ENCODE measurements around the gene HOXD11. TPM values are rescaled to one million over a fixed set of nuclear protein-coding genes. Genes with fewer than 3 reads are reported as not detected.
A peak's percentile ranks its signal among the peaks of the same experiment; 100 is the strongest.

HOXD11 gene
- total RNA-seq, 1 donor from 2014 or later, result not detected

DNA sequence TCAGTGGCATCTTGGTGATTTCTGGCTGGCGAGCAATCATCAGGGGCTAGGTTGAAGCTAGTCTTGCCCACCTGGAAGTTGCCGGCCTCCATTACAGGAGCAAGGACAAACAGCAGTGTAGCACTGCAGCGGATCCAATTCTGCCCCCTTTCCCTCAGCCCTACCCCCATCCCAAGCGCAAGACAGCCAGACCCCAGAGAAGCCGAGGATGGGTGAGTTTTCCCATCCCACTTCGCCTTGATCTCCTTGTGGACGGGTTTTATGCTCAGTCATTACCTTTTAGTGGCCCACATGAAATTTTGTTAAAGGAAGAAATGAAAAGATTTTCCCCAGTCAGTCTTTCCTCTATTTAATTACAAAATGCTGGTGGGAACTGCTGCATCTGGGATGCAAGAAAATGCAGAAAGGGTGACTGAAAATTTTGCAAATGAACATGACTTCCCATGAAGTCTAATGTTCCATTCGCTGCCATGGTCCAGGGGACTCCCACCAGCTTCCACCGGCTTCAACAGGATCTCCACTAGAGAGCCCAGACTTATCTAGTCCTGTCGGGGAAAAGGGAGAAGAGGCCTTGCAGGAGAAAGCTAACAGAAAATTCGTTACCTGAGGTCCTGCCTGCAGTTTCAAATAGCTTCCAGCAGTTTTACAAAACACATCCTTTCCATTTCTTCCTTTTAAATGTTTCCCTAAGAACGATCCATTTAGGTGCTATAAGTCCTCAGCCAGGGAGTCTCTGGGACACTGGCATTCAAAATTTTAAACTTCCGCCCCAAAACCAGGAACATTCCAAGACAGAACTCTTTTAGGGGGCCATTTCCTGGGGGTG, 13.5 kb downstream of the HOXD11 start:
- peak in 1 of 2 donors; percentile 64 for DNase-seq (ENCODE audit: low read depth in 2 of 2)

DNA sequence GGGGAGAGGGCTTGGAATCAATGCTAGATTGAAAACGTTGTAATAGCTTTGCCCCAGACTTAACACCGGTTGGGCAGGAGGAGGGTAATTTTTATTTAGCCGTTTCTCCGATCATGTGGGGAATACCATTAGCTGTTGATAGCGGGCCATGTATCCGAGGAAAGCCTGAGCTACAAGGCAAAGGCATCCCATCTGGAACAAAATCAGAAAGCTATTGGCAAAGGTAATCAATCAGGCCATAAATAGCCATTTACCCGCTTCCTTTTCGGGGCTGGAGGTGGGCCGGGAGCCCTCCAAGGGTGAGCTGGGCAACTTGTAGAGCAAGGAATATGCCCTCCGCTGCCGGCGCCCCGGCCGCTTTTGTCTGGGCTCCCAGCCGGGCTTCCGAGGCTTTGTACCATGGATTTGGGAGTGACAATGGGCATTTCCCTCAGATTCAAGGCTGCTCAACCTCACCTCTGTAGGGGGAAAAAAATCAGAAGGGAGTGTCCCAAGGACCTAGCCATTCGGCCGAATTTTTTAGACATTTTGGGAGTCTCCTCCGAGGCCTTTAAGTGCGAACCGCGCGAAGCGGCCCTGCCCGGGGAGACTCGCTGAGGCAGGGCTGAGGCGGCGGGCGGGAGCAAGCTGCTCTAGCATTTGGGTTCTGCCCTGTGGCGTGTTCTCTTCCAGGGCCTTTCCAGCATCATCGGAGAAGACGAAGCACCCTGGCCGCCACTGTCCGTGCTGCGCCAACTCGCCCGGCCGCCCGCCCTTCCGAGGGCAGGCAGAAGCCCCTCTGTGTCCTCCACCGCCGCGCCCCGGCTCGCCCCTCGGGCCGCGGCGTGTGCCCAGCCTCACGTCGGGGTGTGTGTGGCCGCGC, 14.3 kb downstream of the HOXD11 start:
- DNase-seq (ENCODE audit: low read depth in 2 of 2), result peak in 1 of 2 donors; percentile 48

DNA sequence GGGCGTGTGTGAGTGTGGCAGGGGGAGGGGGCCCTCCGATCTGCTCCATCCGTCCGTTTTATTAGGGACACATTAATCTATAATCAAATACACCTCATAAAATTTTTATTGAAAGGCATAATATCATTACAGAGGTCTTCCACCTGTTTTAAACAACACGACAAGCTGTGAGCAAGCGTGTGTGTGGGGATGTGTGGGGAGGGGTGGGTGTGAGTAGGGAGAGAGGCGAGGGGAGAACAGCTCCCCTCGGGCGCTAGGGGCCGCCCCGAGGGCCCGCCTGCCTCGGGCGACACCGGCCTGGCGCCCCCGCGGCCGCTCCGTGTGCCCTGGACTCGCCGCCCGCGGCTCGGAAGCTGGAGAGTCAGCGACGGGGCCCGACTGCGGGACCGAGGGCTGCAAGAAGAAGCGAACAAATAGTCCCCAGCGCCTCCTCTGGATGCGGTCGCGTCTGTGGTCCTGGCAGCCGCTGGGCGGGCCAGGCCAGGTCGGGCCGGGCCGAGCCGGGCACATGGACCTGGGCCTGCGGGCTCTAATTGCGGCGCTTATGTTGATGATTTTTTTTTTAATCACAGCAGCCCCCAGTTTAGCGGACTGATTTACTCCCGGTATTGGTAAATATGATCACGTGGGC, 15.1 kb downstream of the HOXD11 start:
- DNase-seq (ENCODE audit: low read depth in 2 of 2), result peak in 1 of 2 donors; percentile 95

DNA sequence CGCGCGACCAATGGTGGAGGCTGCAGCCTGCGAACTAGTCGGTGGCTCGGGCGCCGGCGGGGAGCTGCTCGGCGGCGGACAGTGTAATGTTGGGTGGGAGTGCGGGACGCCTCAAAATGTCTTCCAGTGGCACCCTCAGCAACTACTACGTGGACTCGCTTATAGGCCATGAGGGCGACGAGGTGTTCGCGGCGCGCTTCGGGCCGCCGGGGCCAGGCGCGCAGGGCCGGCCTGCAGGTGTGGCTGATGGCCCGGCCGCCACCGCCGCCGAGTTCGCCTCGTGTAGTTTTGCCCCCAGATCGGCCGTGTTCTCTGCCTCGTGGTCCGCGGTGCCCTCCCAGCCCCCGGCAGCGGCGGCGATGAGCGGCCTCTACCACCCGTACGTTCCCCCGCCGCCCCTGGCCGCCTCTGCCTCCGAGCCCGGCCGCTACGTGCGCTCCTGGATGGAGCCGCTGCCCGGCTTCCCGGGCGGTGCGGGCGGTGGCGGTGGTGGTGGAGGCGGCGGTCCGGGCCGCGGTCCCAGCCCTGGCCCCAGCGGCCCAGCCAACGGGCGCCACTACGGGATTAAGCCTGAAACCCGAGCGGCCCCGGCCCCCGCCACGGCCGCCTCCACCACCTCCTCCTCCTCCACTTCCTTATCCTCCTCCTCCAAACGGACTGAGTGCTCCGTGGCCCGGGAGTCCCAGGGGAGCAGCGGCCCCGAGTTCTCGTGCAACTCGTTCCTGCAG, 15.8 kb downstream of the HOXD11 start, which contains the start of gene HOXD9:
Gene HOXD9, plus strand, starts transcription at position 37 of the 728 bp plus-strand sequence. Its CDS starts 50 bp downstream, at position 87.
- DNase-seq (ENCODE audit: low read depth in 2 of 2), result peak in 1 of 2 donors; percentile 19

DNA sequence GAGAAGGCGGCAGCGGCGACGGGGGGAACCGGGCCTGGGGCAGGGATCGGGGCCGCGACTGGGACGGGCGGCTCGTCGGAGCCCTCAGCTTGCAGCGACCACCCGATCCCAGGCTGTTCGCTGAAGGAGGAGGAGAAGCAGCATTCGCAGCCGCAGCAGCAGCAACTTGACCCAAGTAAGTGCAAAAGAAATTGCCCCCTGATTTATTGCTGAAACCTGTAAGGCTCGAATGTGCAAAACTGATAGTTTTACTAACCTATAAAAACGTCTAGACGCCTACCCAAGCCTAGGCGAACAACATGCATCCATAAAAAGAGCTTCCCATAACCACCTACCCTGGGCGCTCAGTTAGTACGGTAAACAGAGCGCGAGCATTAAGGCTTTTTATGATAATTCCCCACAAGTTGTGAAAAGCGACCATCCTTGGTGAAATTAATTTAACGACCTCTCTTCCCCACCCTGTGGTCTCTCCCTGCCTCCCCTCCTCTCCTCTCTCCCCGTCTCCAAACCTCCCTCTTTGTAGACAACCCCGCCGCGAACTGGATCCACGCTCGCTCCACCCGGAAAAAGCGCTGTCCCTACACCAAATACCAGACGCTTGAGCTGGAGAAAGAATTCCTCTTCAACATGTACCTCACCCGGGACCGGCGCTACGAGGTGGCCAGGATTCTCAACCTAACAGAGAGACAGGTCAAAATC, 16.5 kb downstream of the HOXD11 start:
- DNase-seq (ENCODE audit: low read depth in 2 of 2), result peak in 1 of 2 donors; percentile 48

DNA sequence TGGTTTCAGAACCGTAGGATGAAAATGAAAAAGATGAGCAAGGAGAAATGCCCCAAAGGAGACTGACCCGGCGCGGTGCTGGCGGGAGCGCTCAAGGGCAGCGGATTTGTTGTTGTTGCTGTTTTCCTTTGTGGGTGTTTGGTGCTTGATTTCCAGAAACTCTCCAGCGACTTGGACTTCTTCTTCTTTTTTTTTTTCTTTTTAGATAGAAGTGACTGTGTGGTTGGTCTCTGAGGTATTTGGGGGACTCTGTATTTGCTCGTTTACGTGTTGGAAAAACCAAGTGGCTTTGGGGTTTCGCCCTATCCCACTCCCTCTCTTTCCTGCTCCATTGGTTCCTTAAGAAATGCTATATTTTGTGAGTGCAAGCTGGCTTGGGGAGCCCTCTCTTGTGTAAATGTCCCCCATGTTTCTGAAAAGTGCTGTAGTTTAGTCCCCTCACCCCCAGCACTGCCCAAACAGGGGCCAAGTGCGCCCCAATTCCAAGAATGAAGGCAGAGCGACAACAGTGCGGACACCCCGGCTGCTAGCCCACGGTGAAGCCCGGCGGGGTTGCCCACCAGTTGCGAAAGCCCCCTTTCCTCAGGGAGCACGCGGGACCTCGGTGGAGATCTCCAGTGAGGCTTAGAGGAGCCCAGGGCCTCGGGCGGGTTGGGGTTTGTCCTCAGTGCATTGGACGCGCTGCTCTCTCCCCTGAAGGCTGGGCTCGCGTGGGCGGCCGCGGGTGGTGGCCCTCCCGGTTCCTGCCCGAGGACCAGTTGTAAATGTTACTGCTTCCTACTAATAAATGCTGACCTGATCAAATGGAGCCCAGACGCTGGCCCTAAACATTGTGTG, 17.2 kb downstream of the HOXD11 start:
- peak in 1 of 2 donors; percentile 59 for DNase-seq (ENCODE audit: low read depth in 2 of 2)

DNA sequence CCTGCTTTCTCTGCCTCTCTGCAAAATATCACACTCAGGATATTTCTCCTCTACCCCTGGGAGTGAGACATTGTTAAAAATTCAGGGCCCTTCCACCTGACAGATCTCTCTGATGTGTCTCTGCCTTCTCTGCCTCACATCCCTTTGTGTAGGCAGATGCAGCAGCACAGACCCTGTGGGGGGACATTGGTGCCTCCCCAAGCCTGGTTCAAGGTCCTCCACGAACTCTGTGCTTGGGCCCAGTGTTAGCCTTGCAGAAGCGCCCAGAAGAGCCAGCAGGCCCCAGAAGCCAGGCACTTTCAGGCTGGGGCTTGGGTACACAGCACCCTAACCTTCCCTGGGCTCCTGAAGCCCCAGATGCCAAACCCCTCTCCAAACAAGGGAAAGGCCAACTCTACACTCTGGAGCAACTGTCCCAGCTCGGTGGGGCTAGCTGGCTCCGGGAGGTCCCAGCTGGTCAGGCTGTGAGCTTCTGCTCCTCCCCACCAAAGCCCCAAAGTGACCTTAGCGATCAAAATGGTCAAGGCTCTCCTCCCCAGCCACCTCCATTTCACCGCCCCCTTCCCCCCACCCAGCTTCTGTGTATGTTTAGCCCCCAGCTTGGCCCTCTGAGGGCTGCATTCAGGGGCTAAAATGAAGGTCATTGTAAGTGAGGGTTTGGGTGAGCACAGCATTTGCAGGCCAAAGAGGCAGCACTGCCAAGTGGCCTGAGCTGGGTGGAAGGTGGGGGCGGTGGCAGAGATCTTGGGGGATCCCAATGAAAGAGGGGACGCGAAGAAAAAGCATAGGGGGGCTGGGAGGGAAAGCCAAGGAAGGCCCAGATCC, 18.1 kb downstream of the HOXD11 start:
- peak in 1 of 2 donors; percentile 50 for DNase-seq (ENCODE audit: low read depth in 2 of 2)

DNA sequence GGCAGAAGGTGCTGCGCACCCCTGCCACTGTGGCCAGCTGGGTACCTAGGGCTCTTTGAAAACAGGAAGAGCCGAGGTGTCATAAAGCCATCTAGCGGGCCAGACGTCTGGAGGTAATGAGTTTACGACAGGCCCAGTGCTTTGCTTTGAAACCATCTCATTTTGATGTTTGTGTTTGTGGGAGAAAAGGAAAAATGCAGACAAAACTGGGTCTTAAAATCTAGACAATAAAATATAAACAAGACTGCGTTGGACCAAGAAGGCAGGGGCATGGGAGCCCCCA, 18.6 kb downstream of the HOXD11 start:
- DNase-seq (ENCODE audit: low read depth in 2 of 2), result peak in 1 of 2 donors; percentile 66

DNA sequence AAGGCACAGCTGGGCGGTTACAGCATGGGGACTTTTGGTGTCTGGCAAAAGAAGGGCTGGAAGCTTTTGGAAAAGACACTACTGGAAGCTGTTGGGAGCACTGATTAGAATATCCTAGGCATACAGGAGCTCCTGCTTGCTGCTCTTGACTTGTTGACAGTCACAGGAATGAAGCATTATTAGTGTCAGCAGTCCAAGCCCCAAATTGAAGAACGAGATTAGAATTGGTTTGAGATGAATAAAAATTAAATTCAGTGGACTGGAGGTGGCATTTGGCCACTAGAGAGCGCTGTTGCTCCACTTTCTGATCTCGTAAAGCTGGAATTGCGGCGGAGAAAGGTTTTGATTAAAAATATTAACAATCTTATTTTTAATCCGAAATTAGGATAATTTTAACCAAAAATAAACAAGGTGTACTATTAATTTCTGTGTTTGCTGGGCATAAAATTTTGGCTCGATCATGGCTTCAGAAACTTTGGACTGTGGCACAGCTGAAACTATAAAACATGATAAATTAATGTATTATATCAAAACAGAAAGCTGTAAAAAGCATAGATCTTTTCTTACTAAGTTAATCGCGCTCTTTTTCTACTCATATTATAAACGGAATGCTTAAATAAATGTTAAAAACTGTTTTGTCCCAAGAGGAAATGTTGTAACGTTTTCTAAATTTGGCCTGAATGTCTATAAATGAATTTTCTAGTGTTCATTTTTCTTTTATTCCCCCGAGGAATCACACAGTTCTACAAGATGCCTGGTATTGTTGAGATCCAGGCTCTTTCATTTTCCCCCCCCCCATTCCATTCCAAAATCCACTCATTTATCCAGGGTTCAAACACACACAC, 20.1 kb downstream of the HOXD11 start:
- DNase-seq (ENCODE audit: low read depth in 2 of 2), result peak; percentile 68 to 93

DNA sequence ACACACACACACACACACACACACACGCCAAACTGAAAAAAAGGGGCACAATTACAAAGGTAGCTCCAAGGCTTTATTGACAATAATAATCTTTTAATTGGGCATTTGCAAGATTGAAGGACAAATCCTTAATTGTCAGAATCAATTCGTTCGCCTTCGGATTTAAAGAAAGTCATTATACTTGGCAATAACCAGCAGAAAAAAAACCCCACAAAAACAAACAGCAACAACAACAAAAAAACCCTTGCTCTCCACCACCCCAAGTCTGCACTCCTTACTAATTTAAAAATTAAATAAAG, 20.6 kb downstream of the HOXD11 start:
- no peak for DNase-seq (ENCODE audit: low read depth in 2 of 2)

DNA sequence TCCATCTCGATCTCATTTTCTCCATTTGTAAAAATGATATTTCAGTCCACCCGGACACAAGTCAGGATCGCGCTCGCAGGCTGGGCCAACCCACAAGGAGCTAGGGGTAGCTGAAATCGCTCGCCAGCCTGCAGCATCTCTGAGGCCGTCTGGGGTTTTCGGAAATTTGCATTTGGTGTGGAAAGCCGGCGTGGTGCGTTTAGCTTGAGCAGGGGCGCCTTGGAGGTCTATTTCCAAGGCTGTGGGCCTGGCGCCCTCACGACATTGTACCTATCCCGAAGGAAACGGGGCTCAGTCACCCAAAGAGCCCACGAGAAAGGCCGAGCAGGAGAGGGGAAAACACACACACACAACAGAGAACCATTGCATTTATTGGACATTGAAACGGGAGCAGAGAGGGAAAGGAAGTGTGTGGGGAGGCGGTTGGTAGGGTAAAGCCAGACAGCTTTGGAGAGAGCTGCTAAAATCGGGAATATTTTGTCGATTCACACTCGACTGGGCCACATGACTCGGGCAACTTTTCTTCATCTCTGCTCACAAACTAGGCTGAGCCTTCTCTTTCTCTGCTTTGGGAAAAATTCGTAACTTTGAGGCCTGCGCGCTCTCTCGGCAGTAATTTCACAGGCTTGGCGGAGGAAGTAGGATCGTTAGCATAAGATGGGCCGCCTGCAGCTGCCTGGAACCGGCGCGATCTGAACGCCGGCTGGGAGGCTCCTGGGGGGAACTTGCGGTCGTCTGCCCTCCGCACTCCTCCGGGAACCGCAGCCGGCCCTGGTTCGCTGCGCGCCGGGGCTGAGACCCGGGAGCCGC, 21.3 kb downstream of the HOXD11 start:
- DNase-seq (ENCODE audit: low read depth in 2 of 2), result peak in 1 of 2 donors; percentile 65

DNA sequence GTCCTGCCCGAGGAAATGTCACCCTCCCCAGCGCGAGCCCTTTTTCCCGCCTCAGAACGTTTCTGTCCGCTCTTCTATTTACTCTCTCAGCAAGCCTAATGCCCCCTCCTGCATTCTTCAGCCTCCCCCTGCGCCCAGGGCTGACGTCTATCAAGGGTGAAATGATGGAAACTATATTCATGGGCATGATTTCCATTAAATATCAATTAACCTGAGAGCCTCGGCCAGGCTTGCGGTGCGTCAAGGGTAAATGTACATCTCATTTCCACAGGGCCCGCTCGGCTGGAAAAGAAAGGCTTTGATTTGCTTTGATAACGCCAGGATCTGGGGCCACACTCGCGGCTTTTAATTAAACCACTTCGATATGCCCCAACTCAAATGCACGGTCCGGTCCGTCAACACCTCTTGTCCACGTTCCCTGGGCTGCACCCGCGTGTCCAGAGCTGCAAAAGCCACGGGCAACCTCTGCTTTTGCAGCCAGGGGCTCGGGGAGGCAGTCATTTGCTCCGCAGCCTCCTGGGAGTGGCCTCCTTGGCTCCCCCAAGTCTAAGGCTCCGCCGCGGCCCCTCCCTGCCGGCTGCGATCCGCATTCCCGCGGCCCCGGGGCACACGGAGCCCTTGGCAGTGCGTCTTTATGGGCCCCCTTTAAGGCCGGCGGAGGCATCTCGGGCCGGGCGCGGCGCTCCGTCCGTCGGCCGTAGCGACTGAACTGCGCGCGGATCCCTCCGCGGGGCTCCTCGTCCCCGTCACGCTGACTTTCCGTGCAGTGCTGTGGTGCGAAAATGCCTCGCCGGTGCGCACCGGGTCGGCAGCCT, 22.1 kb downstream of the HOXD11 start, which contains the start of gene HOXD8:
Gene HOXD8, plus strand, starts transcription at position 724 of the 815 bp plus-strand sequence. CDS start 662 bp downstream, outside the sequence.
- peak; percentile 64 to 98 for DNase-seq (ENCODE audit: low read depth in 2 of 2)

DNA sequence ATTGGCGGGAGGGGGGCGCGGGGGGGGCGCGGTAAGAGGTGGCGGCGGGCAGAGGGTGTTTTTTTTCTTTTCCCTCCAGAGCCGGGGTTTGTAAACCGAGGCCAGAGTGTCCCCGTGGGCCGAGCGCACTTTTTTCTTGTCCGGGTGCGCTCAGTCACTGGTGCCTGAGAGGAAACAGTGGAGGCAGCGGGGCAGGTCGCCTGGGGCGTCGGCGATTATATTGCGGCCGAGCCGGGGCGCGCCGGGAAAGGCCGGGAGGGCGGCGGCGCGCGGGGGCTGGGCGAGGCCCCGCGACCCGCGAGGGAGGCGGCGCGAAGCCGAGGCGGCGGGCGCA, 22.7 kb downstream of the HOXD11 start:
- no peak for DNase-seq (ENCODE audit: low read depth in 2 of 2)

DNA sequence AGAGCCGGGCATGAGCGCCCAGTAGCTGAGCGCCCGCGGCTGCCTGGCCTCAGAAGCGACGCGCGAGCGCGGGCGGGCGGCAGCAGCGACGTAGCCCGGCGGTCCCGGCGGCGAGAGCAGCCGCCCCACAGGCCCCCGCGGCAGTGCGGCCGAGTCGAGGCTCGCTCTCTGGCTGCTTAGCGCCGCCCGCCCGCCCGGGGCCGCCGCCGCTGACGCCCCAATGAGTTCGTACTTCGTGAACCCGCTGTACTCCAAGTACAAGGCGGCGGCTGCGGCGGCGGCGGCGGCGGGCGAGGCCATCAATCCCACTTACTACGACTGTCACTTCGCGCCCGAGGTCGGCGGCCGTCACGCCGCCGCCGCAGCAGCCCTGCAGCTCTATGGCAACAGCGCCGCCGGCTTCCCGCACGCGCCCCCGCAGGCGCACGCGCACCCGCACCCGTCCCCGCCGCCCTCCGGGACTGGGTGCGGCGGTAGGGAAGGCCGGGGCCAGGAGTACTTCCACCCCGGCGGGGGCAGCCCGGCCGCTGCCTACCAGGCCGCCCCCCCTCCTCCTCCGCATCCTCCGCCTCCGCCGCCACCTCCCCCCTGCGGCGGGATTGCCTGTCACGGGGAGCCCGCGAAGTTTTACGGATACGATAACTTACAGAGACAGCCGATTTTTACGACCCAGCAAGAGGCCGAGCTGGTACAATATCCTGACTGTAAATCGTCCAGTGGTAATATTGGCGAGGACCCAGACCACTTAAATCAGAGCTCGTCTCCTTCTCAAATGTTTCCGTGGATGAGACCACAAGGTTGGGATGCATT, 23.3 kb downstream of the HOXD11 start:
- peak; percentile 33 to 86 for DNase-seq (ENCODE audit: low read depth in 2 of 2)
